Progenitor cell of endocrine pancreas (in vitro differentiated cells): ENCODE results near the gene LIN7A. TPM values are rescaled to one million over a fixed set of nuclear protein-coding genes. Genes with fewer than 3 reads are reported as not detected.

Experiments used
- DNase-seq: peaks from one replicate; pipeline ENCODE4 v3.0.0; 2021; ENCODE audit warnings: low spot score; ENCODE audit not compliant: unreplicated experiment
- H3K27ac Mint-ChIP-seq: 2 replicates; pipeline ENCODE4 v1.8.0; 2021; ENCODE audit warnings: mild to moderate bottlenecking, moderate library complexity, mixed read lengths
- H3K27me3 Mint-ChIP-seq: 2 replicates; pipeline ENCODE4 v1.8.0; 2021; ENCODE audit warnings: mixed read lengths
- H3K36me3 Mint-ChIP-seq: 2 replicates; pipeline ENCODE4 v1.8.0; 2022; ENCODE audit warnings: mixed read lengths; ENCODE audit not compliant: insufficient read depth
- H3K4me1 Mint-ChIP-seq: 2 replicates; pipeline ENCODE4 v1.8.0; 2021; ENCODE audit warnings: low read depth, mixed read lengths
- H3K4me3 Mint-ChIP-seq: 2 replicates; pipeline ENCODE4 v1.8.0; 2021; ENCODE audit warnings: low read depth, mild to moderate bottlenecking, moderate library complexity, mixed read lengths
- H3K9me3 Mint-ChIP-seq: 2 replicates; pipeline ENCODE4 v1.8.0; 2021; ENCODE audit warnings: low read depth, mixed read lengths
- CTCF ChIP-seq: fragments of 200-600 bp; sonication (generic); IDR thresholded peaks from one replicate; pipeline ENCODE4 v1.5.0; 2021; ENCODE audit warnings: antibody characterized with exemption, mild to moderate bottlenecking; ENCODE audit not compliant: unreplicated experiment
- total RNA-seq: library from RNA; stranded (reverse); gene quantifications from 2 replicates; pipeline ENCODE4 v1.2.1, GENCODE V29; 2021

LIN7A gene
- total RNA-seq, 1 donor from 2014 or later = 8.2 TPM

GRCh38 chr12:80756875-80757274 is 180.9 kb downstream of the LIN7A start:
- no peaks in the 10 kb centered on the region for H3K36me3 Mint-ChIP-seq
- no peak for DNase-seq
- H3K27ac Mint-ChIP-seq = no peak overlapping the region

DNA sequence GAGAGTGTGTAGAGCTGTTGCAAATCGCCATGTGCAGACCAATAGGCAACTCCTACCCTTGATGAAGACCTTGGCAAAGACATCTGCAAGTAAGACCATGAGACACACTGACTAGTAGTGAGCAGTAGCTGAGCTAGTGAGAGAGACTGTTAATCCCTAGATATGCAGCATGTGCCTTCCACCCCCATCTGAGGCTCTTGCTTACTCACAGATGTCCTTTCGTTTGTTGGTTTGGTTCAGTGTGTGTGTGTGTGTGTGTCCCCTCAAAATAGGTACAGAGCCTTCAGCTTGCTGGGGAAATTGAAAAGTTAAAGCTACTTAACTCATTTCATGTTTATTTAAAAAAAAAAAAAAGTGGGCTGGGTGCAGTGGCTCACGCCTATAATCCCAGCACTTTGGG is 183.5 kb downstream of the LIN7A start:
- Mint-ChIP-seq H3K27ac (no peak overlapping the region), H3K27me3 (no peaks in the 10 kb centered on the region), H3K4me3 (no peak overlapping the region), H3K4me1 (no peaks in the 10 kb centered on the region), H3K36me3 (no peaks in the 10 kb centered on the region), H3K9me3 (peaks cover 4% of the 10 kb centered on the region)
- no peak for TF ChIP-seq CTCF
- no peak for DNase-seq

More at GRCh38 chr12:80756875-80757274, 180.9 kb downstream of the LIN7A start:
- H3K27me3 Mint-ChIP-seq = no peaks in the 10 kb centered on the region
- no peak overlapping the region for H3K4me3 Mint-ChIP-seq
- no peak for TF ChIP-seq CTCF
- peaks cover 3% of the 10 kb centered on the region for H3K4me1 Mint-ChIP-seq
- H3K9me3 Mint-ChIP-seq = no peaks in the 10 kb centered on the region

- H3K9me3 Mint-ChIP-seq = peaks cover 4% of the 10 kb centered on the region
- H3K27ac Mint-ChIP-seq = no peak overlapping the region
- DNase-seq = no peak
- H3K27me3 Mint-ChIP-seq = no peaks in the 10 kb centered on the region
- TF ChIP-seq CTCF = no peak
- no peaks in the 10 kb centered on the region for H3K4me1 Mint-ChIP-seq
- no peaks in the 10 kb centered on the region for H3K36me3 Mint-ChIP-seq
- H3K4me3 Mint-ChIP-seq = no peak overlapping the region
These were observed 185.3 kb downstream of the LIN7A start for GRCh38 chr12:80752464-80752863.

DNA sequence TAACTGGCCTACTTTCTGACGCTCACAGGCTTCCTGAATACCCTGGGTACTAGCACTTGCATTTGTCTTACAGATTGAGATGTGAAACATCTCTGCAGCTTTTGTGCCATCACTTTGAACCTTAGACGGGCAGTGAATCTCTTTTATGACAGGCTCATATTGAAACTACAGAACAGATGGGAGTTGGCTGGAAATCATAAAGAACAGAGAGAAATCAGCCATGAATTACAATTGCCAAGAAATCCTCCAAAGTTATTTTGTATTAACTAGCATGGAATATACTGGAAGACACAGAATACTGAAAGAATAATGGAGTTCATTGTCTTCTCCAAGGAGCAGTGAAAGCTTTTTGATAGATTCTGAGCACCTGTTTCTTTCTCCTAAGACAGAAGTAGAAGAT is 188.3 kb downstream of the LIN7A start:
- H3K4me3 Mint-ChIP-seq = no peak overlapping the region
- H3K4me1 Mint-ChIP-seq = no peaks in the 10 kb centered on the region
- no peaks in the 10 kb centered on the region for H3K27me3 Mint-ChIP-seq
- no peak overlapping the region for H3K27ac Mint-ChIP-seq
- DNase-seq = no peak
- H3K36me3 Mint-ChIP-seq = no peaks in the 10 kb centered on the region
- no peak for TF ChIP-seq CTCF
- peaks cover 4% of the 10 kb centered on the region for H3K9me3 Mint-ChIP-seq

DNA sequence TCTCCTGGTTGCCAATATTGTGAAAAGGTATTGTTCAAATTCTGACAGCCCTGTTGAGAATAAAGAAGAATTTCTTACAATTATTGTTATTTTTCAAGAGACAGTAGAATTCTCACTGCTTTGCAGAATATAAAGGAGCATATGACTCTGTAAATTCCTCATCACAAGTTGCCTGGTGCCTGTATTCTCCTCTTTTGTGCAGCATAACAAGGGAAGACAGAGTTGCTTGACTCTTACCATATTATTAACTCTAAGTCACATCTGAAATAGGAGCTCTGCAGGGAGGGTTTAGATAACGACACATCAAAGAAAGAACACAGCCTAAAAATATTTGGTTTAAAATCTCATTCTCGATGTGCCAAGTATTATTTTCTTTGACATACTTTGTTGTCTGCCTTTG is 189.9 kb downstream of the LIN7A start:
- Mint-ChIP-seq H3K36me3 (no peaks in the 10 kb centered on the region), H3K4me3 (no peak overlapping the region), H3K27me3 (no peaks in the 10 kb centered on the region), H3K27ac (no peak overlapping the region), H3K4me1 (no peaks in the 10 kb centered on the region), H3K9me3 (peaks cover 4% of the 10 kb centered on the region)
- no peak for TF ChIP-seq CTCF
- no peak for DNase-seq
